ENCODE results near the gene MT2A.

DNA sequence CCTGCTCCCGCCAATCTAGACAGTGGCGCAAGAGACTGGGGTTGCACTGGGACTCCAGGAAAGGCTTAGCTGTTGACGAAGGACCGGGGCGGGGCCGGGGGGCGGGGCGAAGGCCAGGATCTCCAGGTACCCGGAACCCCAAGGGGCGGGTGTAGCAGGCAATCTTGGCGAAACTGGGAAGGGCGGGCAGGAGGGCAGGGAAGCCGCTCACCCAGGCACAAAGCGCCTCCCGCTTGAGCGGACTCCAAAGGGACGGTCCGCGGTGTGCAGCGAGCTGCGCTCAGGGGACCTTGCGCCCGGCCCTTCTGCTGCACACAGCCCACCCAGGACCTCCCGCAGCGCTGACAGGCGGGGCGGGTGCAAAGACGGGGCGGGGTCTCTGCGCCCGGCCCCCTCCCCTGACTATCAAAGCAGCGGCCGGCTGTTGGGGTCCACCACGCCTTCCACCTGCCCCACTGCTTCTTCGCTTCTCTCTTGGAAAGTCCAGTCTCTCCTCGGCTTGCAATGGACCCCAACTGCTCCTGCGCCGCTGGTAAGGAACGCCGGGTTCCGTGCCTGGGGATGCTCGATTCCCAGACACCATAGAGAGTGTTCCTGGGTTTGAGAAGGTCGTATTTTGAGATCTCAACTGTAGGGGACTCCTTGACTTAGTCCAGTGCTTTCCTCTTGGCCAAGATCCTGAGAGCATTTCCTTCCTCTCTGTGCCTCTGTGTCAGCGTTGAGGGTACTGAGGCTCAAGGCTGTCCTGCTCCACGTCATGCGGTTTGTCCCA lies 49.4 kb downstream of the MT2A start, which contains the start of gene MT1F:
- TF ChIP-seq ZBTB1 (CRISPR knock-in tag; IDR thresholded peaks at IDR 0.05; ENCODE audit: borderline replicate concordance) (no peak), SMC3 (IDR thresholded peaks at IDR 0.05; ENCODE audit: low read length) (no peak), NKX3-1 (CRISPR knock-in tag; IDR thresholded peaks at IDR 0.05) (no peak), CREB1 (IDR thresholded peaks at IDR 0.05) (no peak), CREB1 (CRISPR knock-in tag; IDR thresholded peaks at IDR 0.05) (peak; percentile 60; the same call in 1 of the 2 replicates), HIVEP1 (CRISPR knock-in tag; IDR thresholded peaks at IDR 0.05) (peak; percentile 73; the same call in 1 of the 2 replicates), MAFK (conservative IDR thresholded peaks at IDR 0.05 in 1 of 2, IDR thresholded peaks at IDR 0.05 in 1 of 2; ENCODE audit: low read length in 2 of 2) (no peak)
- TF ChIP-seq, protein P1, sequence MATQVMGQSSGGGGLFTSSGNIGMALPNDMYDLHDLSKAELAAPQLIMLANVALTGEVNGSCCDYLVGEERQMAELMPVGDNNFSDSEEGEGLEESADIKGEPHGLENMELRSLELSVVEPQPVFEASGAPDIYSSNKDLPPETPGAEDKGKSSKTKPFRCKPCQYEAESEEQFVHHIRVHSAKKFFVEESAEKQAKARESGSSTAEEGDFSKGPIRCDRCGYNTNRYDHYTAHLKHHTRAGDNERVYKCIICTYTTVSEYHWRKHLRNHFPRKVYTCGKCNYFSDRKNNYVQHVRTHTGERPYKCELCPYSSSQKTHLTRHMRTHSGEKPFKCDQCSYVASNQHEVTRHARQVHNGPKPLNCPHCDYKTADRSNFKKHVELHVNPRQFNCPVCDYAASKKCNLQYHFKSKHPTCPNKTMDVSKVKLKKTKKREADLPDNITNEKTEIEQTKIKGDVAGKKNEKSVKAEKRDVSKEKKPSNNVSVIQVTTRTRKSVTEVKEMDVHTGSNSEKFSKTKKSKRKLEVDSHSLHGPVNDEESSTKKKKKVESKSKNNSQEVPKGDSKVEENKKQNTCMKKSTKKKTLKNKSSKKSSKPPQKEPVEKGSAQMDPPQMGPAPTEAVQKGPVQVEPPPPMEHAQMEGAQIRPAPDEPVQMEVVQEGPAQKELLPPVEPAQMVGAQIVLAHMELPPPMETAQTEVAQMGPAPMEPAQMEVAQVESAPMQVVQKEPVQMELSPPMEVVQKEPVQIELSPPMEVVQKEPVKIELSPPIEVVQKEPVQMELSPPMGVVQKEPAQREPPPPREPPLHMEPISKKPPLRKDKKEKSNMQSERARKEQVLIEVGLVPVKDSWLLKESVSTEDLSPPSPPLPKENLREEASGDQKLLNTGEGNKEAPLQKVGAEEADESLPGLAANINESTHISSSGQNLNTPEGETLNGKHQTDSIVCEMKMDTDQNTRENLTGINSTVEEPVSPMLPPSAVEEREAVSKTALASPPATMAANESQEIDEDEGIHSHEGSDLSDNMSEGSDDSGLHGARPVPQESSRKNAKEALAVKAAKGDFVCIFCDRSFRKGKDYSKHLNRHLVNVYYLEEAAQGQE (IDR thresholded peaks at IDR 0.05; ENCODE audit: borderline replicate concordance in 1 of 2, low read depth in 1 of 2, low read length in 2 of 2): no peak
- TF ChIP-seq, protein P2, sequence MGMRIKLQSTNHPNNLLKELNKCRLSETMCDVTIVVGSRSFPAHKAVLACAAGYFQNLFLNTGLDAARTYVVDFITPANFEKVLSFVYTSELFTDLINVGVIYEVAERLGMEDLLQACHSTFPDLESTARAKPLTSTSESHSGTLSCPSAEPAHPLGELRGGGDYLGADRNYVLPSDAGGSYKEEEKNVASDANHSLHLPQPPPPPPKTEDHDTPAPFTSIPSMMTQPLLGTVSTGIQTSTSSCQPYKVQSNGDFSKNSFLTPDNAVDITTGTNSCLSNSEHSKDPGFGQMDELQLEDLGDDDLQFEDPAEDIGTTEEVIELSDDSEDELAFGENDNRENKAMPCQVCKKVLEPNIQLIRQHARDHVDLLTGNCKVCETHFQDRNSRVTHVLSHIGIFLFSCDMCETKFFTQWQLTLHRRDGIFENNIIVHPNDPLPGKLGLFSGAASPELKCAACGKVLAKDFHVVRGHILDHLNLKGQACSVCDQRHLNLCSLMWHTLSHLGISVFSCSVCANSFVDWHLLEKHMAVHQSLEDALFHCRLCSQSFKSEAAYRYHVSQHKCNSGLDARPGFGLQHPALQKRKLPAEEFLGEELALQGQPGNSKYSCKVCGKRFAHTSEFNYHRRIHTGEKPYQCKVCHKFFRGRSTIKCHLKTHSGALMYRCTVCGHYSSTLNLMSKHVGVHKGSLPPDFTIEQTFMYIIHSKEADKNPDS (CRISPR knock-in tag; IDR thresholded peaks at IDR 0.05): no peak
